Lung (tissue), 12 donors: ENCODE results near the gene CYTH1. TPM values are rescaled to one million over a fixed set of nuclear protein-coding genes. Genes with fewer than 3 reads are reported as not detected.
A peak's percentile ranks its signal among the peaks of the same experiment; 100 is the strongest.

Experiments
- ATAC-seq: fragments of 200-7000 bp; cut with Tn5 transposase; one replicate; pipeline ENCODE4 v1.9.1; 2020; ENCODE audit warnings: moderate number of reproducible peaks; ENCODE audit not compliant: insufficient read depth, low FRiP score
- DNase-seq, 3 donors: peaks; one replicate each; pipeline ENCODE4 v3.0.0-alpha.2; 2013 to 2017
- H3K27ac ChIP-seq, 2 donors: one replicate each; pipeline ENCODE4 v1.5.1; 2013; ENCODE audit warnings: mild to moderate bottlenecking in 2 of 2, moderate library complexity in 2 of 2, control low read depth in 1 of 2, inconsistent platforms in 1 of 2, low read depth in 1 of 2, low read length in 1 of 2
- H3K27me3 ChIP-seq, 3 donors: one replicate each; pipeline ENCODE4 v1.5.1; 2013; ENCODE audit warnings: low read length in 2 of 3; ENCODE audit not compliant: control insufficient read depth in 3 of 3, insufficient read depth in 3 of 3
- H3K36me3 ChIP-seq, 4 donors: one replicate each; pipeline ENCODE4 v1.5.1; 2013; ENCODE audit warnings: low read length in 4 of 4, mild to moderate bottlenecking in 1 of 4, moderate library complexity in 1 of 4; ENCODE audit not compliant: control insufficient read depth in 4 of 4, insufficient read depth in 4 of 4
- H3K4me1 ChIP-seq, 5 donors: one replicate each; pipeline ENCODE4 v1.5.1; 2013; ENCODE audit warnings: low read length in 5 of 5, mild to moderate bottlenecking in 2 of 5, moderate library complexity in 1 of 5; ENCODE audit not compliant: control insufficient read depth in 5 of 5, insufficient read depth in 5 of 5
- H3K4me3 ChIP-seq: one replicate; pipeline ENCODE4 v1.5.1; 2013; ENCODE audit warnings: mild to moderate bottlenecking, control low read depth, moderate library complexity
- H3K9ac ChIP-seq, 2 donors: one replicate each; pipeline ENCODE4 v1.5.1; 2013; ENCODE audit warnings: low read length in 2 of 2, control low read depth in 1 of 2; ENCODE audit not compliant: insufficient read depth in 1 of 2
- H3K9me3 ChIP-seq, 4 donors: one replicate each; pipeline ENCODE4 v1.5.1; 2013; ENCODE audit warnings: low read length in 3 of 4, mild to moderate bottlenecking in 1 of 4, moderate library complexity in 1 of 4; ENCODE audit not compliant: control insufficient read depth in 4 of 4, insufficient read depth in 3 of 4
- CTCF ChIP-seq: IDR thresholded peaks from 2 replicates; pipeline ENCODE4 v1.5.1; 2012; ENCODE audit warnings: mild to moderate bottlenecking; ENCODE audit errors: control extremely low read depth, extremely low read depth
- WGBS, 2 donors: extraction: QIAGEN DNeasy Blood & Tissue Kit; methylation state at CpG; one replicate each; pipeline ENCODE4 v1.1.7; 2013; 5-methylcytosine and 5-hydroxymethylcytosine counted together
- polyA plus RNA-seq, 2 donors: library from polyadenylated mRNA; stranded (reverse); fragments of 200-250 nt; gene quantifications; one replicate each; pipeline ENCODE4 v1.2.1, GENCODE V29; 2013
- total RNA-seq, 2 donors: library from RNA; depleted of rRNA in 1 of 2; stranded (reverse); fragments of >200 nt in 1 of 2; gene quantifications; one replicate each; pipeline ENCODE4 v1.2.1, GENCODE V29; 2014 to 2021
- donor health status: control.
- donor health status: control.
- donor health status: Bipolar disorder and iron deficiency.
- donor health status: healthy.
- donor health status: DM: yes; HTN: yes; CAD: no.

The CYTH1 gene
- total and polyA plus RNA-seq, 4 donors = 50.5 to 97.2 (median 76.0) TPM

GRCh38 chr17:78647032-78647431 is 135.0 kb downstream of the CYTH1 start:
- Histone ChIP-seq H3K9ac (no peak overlapping the region), H3K27ac (peak overlapping the region in 1 of 2 donors; percentile 59), H3K4me3 (no peak overlapping the region), H3K4me1 (peaks cover 0 to 8% (median 0%) of the 10 kb centered on the region in 5 donors), H3K9me3 (peaks cover 0 to 6% (median 1%) of the 10 kb centered on the region in 4 donors), H3K27me3 (peaks cover 0 to 4% (median 0%) of the 10 kb centered on the region in 3 donors), H3K36me3 (no peaks in the 10 kb centered on the region)
- DNase-seq (no peak), ATAC-seq (peak; percentile 21)
- WGBS, 2 donors = 78 to 82% methylated on average over 8 of the region's 8 CpGs
- no peak for TF ChIP-seq CTCF

GRCh38 chr17:78645421-78646295 is 136.4 kb downstream of the CYTH1 start:
- ATAC-seq = peak; percentile 73
- Histone ChIP-seq H3K27me3 (peaks cover 0 to 4% (median 0%) of the 10 kb centered on the region in 3 donors), H3K36me3 (no peaks in the 10 kb centered on the region), H3K9ac (no peak overlapping the region), H3K27ac (peak overlapping the region; percentile 30 to 57), H3K4me1 (peaks cover 0 to 8% (median 0%) of the 10 kb centered on the region in 5 donors), H3K9me3 (peaks cover 0 to 6% (median 1%) of the 10 kb centered on the region in 4 donors), H3K4me3 (no peak overlapping the region)
- DNase-seq = peak; percentile 46 to 67 (median 54)
- 58 to 59% methylated on average over 30 of the region's 30 CpGs for WGBS, 2 donors
- no peak for TF ChIP-seq CTCF

GRCh38 chr17:78644931-78645351 is 137.1 kb downstream of the CYTH1 start:
- H3K4me3 ChIP-seq = no peak overlapping the region
- H3K27me3 ChIP-seq = peaks cover 0 to 4% (median 0%) of the 10 kb centered on the region in 3 donors
- ATAC-seq (no peak), DNase-seq (no peak)
- H3K36me3 ChIP-seq = no peaks in the 10 kb centered on the region
- peak overlapping the region in 1 of 2 donors; percentile 41 for H3K27ac ChIP-seq
- H3K4me1 ChIP-seq = peaks cover 0 to 8% (median 0%) of the 10 kb centered on the region in 5 donors
- 94 to 95% methylated on average over 14 of the region's 14 CpGs for WGBS, 2 donors
- no peak overlapping the region for H3K9ac ChIP-seq
- peaks cover 0 to 6% (median 1%) of the 10 kb centered on the region in 4 donors for H3K9me3 ChIP-seq
- TF ChIP-seq CTCF = no peak
